GM18861 (cell line): ENCODE results near the gene TBC1D21.

Experiments used
- ATAC-seq: cut with Tn5 transposase; IDR thresholded peaks from one replicate; pipeline ENCODE4 v1.9.1; 2021; ENCODE audit not compliant: unreplicated experiment

The TBC1D21 gene

GRCh38 chr15:73907035-73907408 lies 33.7 kb downstream of the TBC1D21 start:
- no peak for ATAC-seq

GRCh38 chr15:73908030-73908821 lies 34.9 kb downstream of the TBC1D21 start:
- ATAC-seq = no peak

GRCh38 chr15:73908822-73909122 lies 35.4 kb downstream of the TBC1D21 start:
- ATAC-seq = no peak

- no peak for ATAC-seq
Observed at GRCh38 chr15:73909651-73910050, 36.3 kb downstream of the TBC1D21 start.

GRCh38 chr15:73910522-73911303 lies 37.3 kb downstream of the TBC1D21 start:
- ATAC-seq = no peak

GRCh38 chr15:73912030-73912596 lies 38.7 kb downstream of the TBC1D21 start:
- no peak for ATAC-seq

- ATAC-seq = no peak
Observed at GRCh38 chr15:73914145-73914544, 40.8 kb downstream of the TBC1D21 start.

GRCh38 chr15:73915082-73915481 lies 41.7 kb downstream of the TBC1D21 start:
- no peak for ATAC-seq

- no peak for ATAC-seq
Observed at GRCh38 chr15:73918784-73919183, 45.4 kb downstream of the TBC1D21 start.

GRCh38 chr15:73919706-73920105 lies 46.3 kb downstream of the TBC1D21 start:
- ATAC-seq = no peak

- ATAC-seq = no peak
Observed at GRCh38 chr15:73921254-73921925, 48.0 kb downstream of the TBC1D21 start.

GRCh38 chr15:73922186-73923151 lies 49.1 kb downstream of the TBC1D21 start:
- ATAC-seq = no peak

GRCh38 chr15:73923156-73923487 lies 49.8 kb downstream of the TBC1D21 start:
- no peak for ATAC-seq

- no peak for ATAC-seq
Observed at GRCh38 chr15:73923488-73924164, 50.3 kb downstream of the TBC1D21 start.

- no peak for ATAC-seq
Observed at GRCh38 chr15:73924171-73924921, 51.0 kb downstream of the TBC1D21 start.

- ATAC-seq = no peak
Observed at GRCh38 chr15:73925848-73926218, 52.5 kb downstream of the TBC1D21 start.

- no peak for ATAC-seq
Observed at GRCh38 chr15:73926219-73927002, 53.0 kb downstream of the TBC1D21 start, which contains the start of gene LOXL1. TSS of gene LOXL1 (plus strand) at chr15:73926462. CDS start at chr15:73926784, 322 bp downstream.

- ATAC-seq = no peak
Observed at GRCh38 chr15:73927003-73927475, 53.7 kb downstream of the TBC1D21 start.
